DND-41 (cell line): ENCODE measurements around the gene FGF12.

Source experiments
- ATAC-seq: fragments of 200-7000 bp; cut with Tn5 transposase; 3 replicates; pipeline ENCODE4 v1.9.1; 2021; ENCODE audit warnings: low read depth; ENCODE audit not compliant: insufficient read depth
- DNase-seq: peaks from one replicate; pipeline ENCODE4 v3.0.0-alpha.2; 2020
- H2AFZ ChIP-seq: 2 replicates; pipeline ENCODE4 v1.6.0; 2012; ENCODE audit warnings: low read depth, low read length
- H3K27ac ChIP-seq: 2 replicates; pipeline ENCODE4 v1.5.1; 2012; ENCODE audit warnings: low read length, inconsistent platforms
- H3K27me3 ChIP-seq: fragments of 200-600 bp; sonication (generic); 2 replicates; pipeline ENCODE4 v1.6.0; 2012; ENCODE audit warnings: low read length, mild to moderate bottlenecking, inconsistent platforms; ENCODE audit not compliant: insufficient read depth, poor library complexity
- H3K36me3 ChIP-seq: 2 replicates; pipeline ENCODE4 v1.5.1; 2012; ENCODE audit warnings: low read length, inconsistent platforms; ENCODE audit not compliant: insufficient read depth
- H3K4me1 ChIP-seq: 2 replicates; pipeline ENCODE4 v1.5.1; 2012; ENCODE audit warnings: mild to moderate bottlenecking, low read length; ENCODE audit not compliant: insufficient read depth
- H3K4me2 ChIP-seq: 2 replicates; pipeline ENCODE4 v1.6.0; 2012; ENCODE audit warnings: mild to moderate bottlenecking, moderate library complexity, low read length, inconsistent platforms; ENCODE audit not compliant: insufficient read depth
- H3K4me3 ChIP-seq, 2 experiments: fragments of 200-600 bp in 1 of 2; shearing (Covaris generic) in 1 of 2; 2 replicates each; pipeline ENCODE4 v1.5.1; 2012 to 2016; ENCODE audit warnings: inconsistent platforms in 2 of 2, low read length in 2 of 2, mild to moderate bottlenecking in 2 of 2, low read depth in 1 of 2, moderate library complexity in 1 of 2
- H3K79me2 ChIP-seq: 2 replicates; pipeline ENCODE4 v1.6.0; 2012; ENCODE audit warnings: low read length, inconsistent platforms; ENCODE audit not compliant: insufficient read depth
- H3K9ac ChIP-seq: 2 replicates; pipeline ENCODE4 v1.6.0; 2012; ENCODE audit warnings: low read depth, mild to moderate bottlenecking, inconsistent platforms, low read length, moderate library complexity
- H3K9me3 ChIP-seq: 2 replicates; pipeline ENCODE4 v1.5.1; 2012; ENCODE audit warnings: low read length, moderate library complexity, mild to moderate bottlenecking, inconsistent platforms; ENCODE audit not compliant: insufficient read depth, severe bottlenecking
- H4K20me1 ChIP-seq: 2 replicates; pipeline ENCODE4 v1.6.0; 2012; ENCODE audit warnings: low read length; ENCODE audit not compliant: insufficient read depth
- EZH2 ChIP-seq: IDR thresholded peaks from 3 replicates; pipeline ENCODE4 v1.6.1; 2012; ENCODE audit warnings: borderline replicate concordance, low read depth, mild to moderate bottlenecking, moderate library complexity, low read length, inconsistent platforms; ENCODE audit not compliant: severe bottlenecking
- TF ChIP-seq, protein P1 (sequence below): IDR thresholded peaks from 2 replicates; pipeline ENCODE4 v1.5.1; 2012; ENCODE audit warnings: borderline replicate concordance, low read length, moderate library complexity, mild to moderate bottlenecking; ENCODE audit not compliant: poor library complexity, severe bottlenecking; ENCODE audit errors: extremely low read depth

FGF12 gene

GRCh38 chr3:192091831-192092230 is 635.5 kb downstream of the FGF12 start:
- H3K4me3 ChIP-seq: no peak overlapping the region
- H3K27ac ChIP-seq: no peak overlapping the region
- DNase-seq (no peak), ATAC-seq (no peak)
- H3K4me2 ChIP-seq: no peak overlapping the region
- H3K4me1 ChIP-seq: no peaks in the 10 kb centered on the region
- no peaks in the 10 kb centered on the region for H3K36me3 ChIP-seq
- no peaks in the 10 kb centered on the region for H3K27me3 ChIP-seq
- no peak overlapping the region for H3K9ac ChIP-seq
- H3K9me3 ChIP-seq: no peaks in the 10 kb centered on the region
- H2AFZ ChIP-seq: no peak overlapping the region
- H4K20me1 ChIP-seq: no peaks in the 10 kb centered on the region
- no peak for TF ChIP-seq EZH2
- TF ChIP-seq, protein P1, sequence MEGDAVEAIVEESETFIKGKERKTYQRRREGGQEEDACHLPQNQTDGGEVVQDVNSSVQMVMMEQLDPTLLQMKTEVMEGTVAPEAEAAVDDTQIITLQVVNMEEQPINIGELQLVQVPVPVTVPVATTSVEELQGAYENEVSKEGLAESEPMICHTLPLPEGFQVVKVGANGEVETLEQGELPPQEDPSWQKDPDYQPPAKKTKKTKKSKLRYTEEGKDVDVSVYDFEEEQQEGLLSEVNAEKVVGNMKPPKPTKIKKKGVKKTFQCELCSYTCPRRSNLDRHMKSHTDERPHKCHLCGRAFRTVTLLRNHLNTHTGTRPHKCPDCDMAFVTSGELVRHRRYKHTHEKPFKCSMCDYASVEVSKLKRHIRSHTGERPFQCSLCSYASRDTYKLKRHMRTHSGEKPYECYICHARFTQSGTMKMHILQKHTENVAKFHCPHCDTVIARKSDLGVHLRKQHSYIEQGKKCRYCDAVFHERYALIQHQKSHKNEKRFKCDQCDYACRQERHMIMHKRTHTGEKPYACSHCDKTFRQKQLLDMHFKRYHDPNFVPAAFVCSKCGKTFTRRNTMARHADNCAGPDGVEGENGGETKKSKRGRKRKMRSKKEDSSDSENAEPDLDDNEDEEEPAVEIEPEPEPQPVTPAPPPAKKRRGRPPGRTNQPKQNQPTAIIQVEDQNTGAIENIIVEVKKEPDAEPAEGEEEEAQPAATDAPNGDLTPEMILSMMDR: no peak
- H3K79me2 ChIP-seq: no peaks in the 10 kb centered on the region

DNA sequence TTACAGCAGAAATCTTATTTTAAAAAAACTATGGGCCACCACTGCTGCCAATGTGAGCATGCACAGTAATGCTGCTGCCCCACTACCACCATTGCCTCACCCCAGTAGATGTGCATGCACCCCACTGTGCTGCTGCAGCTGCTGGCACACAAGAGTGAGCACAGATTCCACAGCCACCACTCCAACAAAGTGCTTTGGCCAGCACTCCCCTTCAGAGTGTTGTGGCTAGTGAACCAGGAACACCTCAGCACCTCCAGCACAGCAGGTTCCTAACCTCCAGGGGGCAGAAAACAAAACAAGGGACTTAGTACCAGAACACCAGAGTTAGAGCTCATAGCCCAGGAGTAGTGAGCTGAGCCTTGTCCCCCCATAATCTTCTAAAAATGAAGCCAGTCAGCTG is 636.8 kb downstream of the FGF12 start:
- H3K4me2 ChIP-seq: no peak overlapping the region
- no peaks in the 10 kb centered on the region for H3K4me1 ChIP-seq
- ATAC-seq: no peak
- no peak for DNase-seq
- no peak overlapping the region for H2AFZ ChIP-seq
- no peaks in the 10 kb centered on the region for H3K27me3 ChIP-seq
- no peak overlapping the region for H3K4me3 ChIP-seq
- H3K36me3 ChIP-seq: no peaks in the 10 kb centered on the region
- H3K79me2 ChIP-seq: no peaks in the 10 kb centered on the region
- no peaks in the 10 kb centered on the region for H3K9me3 ChIP-seq
- TF ChIP-seq, protein P1: no peak
- TF ChIP-seq EZH2: no peak
- H3K9ac ChIP-seq: no peak overlapping the region
- H3K27ac ChIP-seq: no peak overlapping the region
- H4K20me1 ChIP-seq: no peaks in the 10 kb centered on the region
